Ishikawa (cell line): ENCODE data around the gene STXBP4.

ENCODE experiments used
- CREB1 ChIP-seq: IDR thresholded peaks from 2 replicates; pipeline ENCODE4 v1.6.1; 2012; ENCODE audit warnings: low read depth
- EP300 ChIP-seq: IDR thresholded peaks from 2 replicates; pipeline ENCODE4 v1.6.1; 2012; ENCODE audit warnings: borderline replicate concordance
- FOXM1 ChIP-seq: IDR thresholded peaks from 2 replicates; pipeline ENCODE4 v1.6.1; 2012; ENCODE audit warnings: low read depth, borderline replicate concordance
- MAX ChIP-seq: IDR thresholded peaks from 2 replicates; pipeline ENCODE4 v1.6.1; 2012
- NFIC ChIP-seq: IDR thresholded peaks from 2 replicates; pipeline ENCODE4 v1.6.1; 2012
- TAF1 ChIP-seq: IDR thresholded peaks from 2 replicates; pipeline ENCODE4 v1.6.1; 2012; ENCODE audit warnings: low read depth, mild to moderate bottlenecking
- USF1 ChIP-seq: IDR thresholded peaks from 2 replicates; pipeline ENCODE4 v1.6.1; 2012
- ZBTB7A ChIP-seq: IDR thresholded peaks from 2 replicates; pipeline ENCODE4 v1.6.1; 2012; ENCODE audit warnings: low read depth

DNA sequence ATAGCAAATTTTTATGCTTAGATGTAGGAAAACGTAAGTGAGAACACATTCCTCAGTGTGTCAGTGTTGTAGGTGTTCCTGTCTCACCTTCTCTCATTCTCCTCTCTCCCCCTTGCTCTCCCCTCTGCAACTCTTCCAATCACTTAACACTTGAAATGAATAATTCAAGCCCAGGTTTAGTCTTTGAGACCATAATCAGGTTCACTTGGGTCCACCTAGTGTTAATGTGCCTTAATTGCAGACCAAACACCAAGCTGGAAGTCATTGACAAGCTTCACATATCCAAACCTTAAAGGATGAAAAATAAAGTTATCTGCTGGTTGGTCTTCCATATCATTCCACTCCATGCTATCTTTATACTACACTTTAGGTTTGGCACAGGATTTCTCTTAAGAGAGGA, 37.0 kb downstream of the STXBP4 start:
- TF ChIP-seq EP300 (no peak), TAF1 (no peak), FOXM1 (no peak), USF1 (no peak), NFIC (no peak), CREB1 (no peak), ZBTB7A (no peak), MAX (no peak)
